ENCODE measurements around the gene SYDE2.
"Not testable (repeated sequence)": the region's sequence is repeated elsewhere in the genome, so short reads cannot be mapped to it uniquely, and the experiment has no call there.

Gene SYDE2

GRCh38 chr1:85198864-85199263, 2.0 kb downstream of the SYDE2 start:
- Mint-ChIP-seq H3K27me3 (peaks cover 5% of the 10 kb centered on the region), H3K4me3 (peak overlapping the region; percentile 86), H3K9me3 (no peaks in the 10 kb centered on the region), H3K4me1 (peaks cover 23% of the 10 kb centered on the region), H3K27ac (no peak overlapping the region), H3K36me3 (ENCODE audit: low read depth) (peaks cover 4% of the 10 kb centered on the region)
- DNase-seq = no peak
- no peak for ATAC-seq

GRCh38 chr1:85196358-85196757, 4.5 kb downstream of the SYDE2 start:
- Mint-ChIP-seq H3K36me3 (ENCODE audit: low read depth) (peaks cover 4% of the 10 kb centered on the region), H3K4me1 (peaks cover 14% of the 10 kb centered on the region), H3K27ac (no peak overlapping the region), H3K9me3 (no peaks in the 10 kb centered on the region), H3K27me3 (peaks cover 2% of the 10 kb centered on the region), H3K4me3 (no peak overlapping the region)
- ATAC-seq = no peak
- DNase-seq = no peak

DNA sequence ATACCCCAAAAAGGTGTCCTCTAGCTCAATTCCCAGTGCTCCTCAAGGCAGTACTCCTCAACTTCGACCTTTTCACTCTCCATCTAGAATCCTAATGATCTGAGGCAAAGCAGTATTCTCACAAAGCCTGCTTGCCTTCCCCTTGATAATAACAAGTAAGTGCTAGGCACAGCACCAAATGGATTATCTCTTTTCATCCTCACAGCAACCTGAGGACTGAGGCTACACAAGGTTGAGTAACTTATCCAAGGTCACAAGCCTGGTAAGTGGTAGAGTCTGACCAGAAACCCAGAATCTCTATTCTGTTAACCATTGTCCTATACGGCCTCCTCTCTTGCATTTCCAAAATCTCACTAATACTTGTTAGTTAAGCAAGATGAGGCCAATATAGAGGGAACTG, 5.1 kb downstream of the SYDE2 start:
- no peak overlapping the region for H3K4me3 Mint-ChIP-seq
- H3K27me3 Mint-ChIP-seq = peaks cover 2% of the 10 kb centered on the region
- DNase-seq (no peak), ATAC-seq (no peak)
- H3K4me1 Mint-ChIP-seq = peaks cover 14% of the 10 kb centered on the region
- peaks cover 6% of the 10 kb centered on the region for H3K36me3 Mint-ChIP-seq (ENCODE audit: low read depth)
- no peaks in the 10 kb centered on the region for H3K9me3 Mint-ChIP-seq
- H3K27ac Mint-ChIP-seq = no peak overlapping the region

- H3K36me3 Mint-ChIP-seq (ENCODE audit: low read depth) = peaks cover 14% of the 10 kb centered on the region
- H3K4me1 Mint-ChIP-seq, H3K27ac Mint-ChIP-seq, H3K9me3 Mint-ChIP-seq, DNase-seq, H3K4me3 Mint-ChIP-seq, H3K27me3 Mint-ChIP-seq, ATAC-seq: not testable (repeated sequence)
Measured at GRCh38 chr1:85192129-85192528, 8.7 kb downstream of the SYDE2 start.

DNA sequence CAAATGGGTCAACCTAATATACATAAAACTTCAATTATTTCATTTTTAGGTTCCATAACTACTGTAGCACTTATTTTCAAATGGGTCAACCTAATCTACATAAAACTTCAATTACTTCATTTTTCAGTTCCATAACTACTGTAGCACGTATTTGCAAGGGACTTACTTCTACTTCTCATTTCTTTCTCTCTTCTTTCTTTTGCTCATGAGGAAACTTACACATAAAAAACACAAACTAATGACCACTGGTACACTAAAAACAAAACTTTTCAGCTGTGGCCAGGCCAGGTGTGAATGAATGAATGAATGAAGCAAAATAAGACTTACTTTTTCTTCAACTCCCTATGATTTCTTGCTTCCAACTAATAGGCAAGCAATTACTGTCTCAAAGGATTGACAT, 11.7 kb downstream of the SYDE2 start:
- peaks cover 12% of the 10 kb centered on the region for H3K36me3 Mint-ChIP-seq (ENCODE audit: low read depth)
- DNase-seq = no peak
- no peak for ATAC-seq
- no peaks in the 10 kb centered on the region for H3K9me3 Mint-ChIP-seq
- no peaks in the 10 kb centered on the region for H3K4me1 Mint-ChIP-seq
- no peaks in the 10 kb centered on the region for H3K27me3 Mint-ChIP-seq
- no peak overlapping the region for H3K4me3 Mint-ChIP-seq
- H3K27ac Mint-ChIP-seq = no peak overlapping the region

- ATAC-seq (no peak), DNase-seq (no peak)
- no peaks in the 10 kb centered on the region for H3K9me3 Mint-ChIP-seq
- H3K4me1 Mint-ChIP-seq = no peaks in the 10 kb centered on the region
- no peak overlapping the region for H3K4me3 Mint-ChIP-seq
- no peak overlapping the region for H3K27ac Mint-ChIP-seq
- peaks cover 12% of the 10 kb centered on the region for H3K36me3 Mint-ChIP-seq (ENCODE audit: low read depth)
- H3K27me3 Mint-ChIP-seq = no peaks in the 10 kb centered on the region
Measured at GRCh38 chr1:85188530-85188929, 12.3 kb downstream of the SYDE2 start.

GRCh38 chr1:85187021-85187420, 13.8 kb downstream of the SYDE2 start:
- H3K36me3 Mint-ChIP-seq (ENCODE audit: low read depth) = peaks cover 12% of the 10 kb centered on the region
- not testable (repeated sequence) for ATAC-seq, H3K27me3 Mint-ChIP-seq, H3K4me3 Mint-ChIP-seq, H3K27ac Mint-ChIP-seq, DNase-seq, H3K9me3 Mint-ChIP-seq, H3K4me1 Mint-ChIP-seq

- no peak overlapping the region for H3K27ac Mint-ChIP-seq
- DNase-seq (no peak), ATAC-seq (no peak)
- H3K4me3 Mint-ChIP-seq = no peak overlapping the region
- peaks cover 7% of the 10 kb centered on the region for H3K36me3 Mint-ChIP-seq (ENCODE audit: low read depth)
- H3K4me1 Mint-ChIP-seq = peaks cover 12% of the 10 kb centered on the region
- no peaks in the 10 kb centered on the region for H3K9me3 Mint-ChIP-seq
- H3K27me3 Mint-ChIP-seq = no peaks in the 10 kb centered on the region
Measured at GRCh38 chr1:85184245-85184644, 16.6 kb downstream of the SYDE2 start.

- ATAC-seq (no peak), DNase-seq (no peak)
- peaks cover 17% of the 10 kb centered on the region for H3K4me1 Mint-ChIP-seq
- no peaks in the 10 kb centered on the region for H3K9me3 Mint-ChIP-seq
- H3K36me3 Mint-ChIP-seq (ENCODE audit: low read depth) = peaks cover 3% of the 10 kb centered on the region
- H3K27ac Mint-ChIP-seq = no peak overlapping the region
- no peak overlapping the region for H3K4me3 Mint-ChIP-seq
- no peaks in the 10 kb centered on the region for H3K27me3 Mint-ChIP-seq
Measured at GRCh38 chr1:85182700-85183099, 18.1 kb downstream of the SYDE2 start.

- Mint-ChIP-seq H3K27me3 (no peaks in the 10 kb centered on the region), H3K4me1 (peaks cover 17% of the 10 kb centered on the region), H3K4me3 (no peak overlapping the region), H3K9me3 (no peaks in the 10 kb centered on the region), H3K36me3 (ENCODE audit: low read depth) (peaks cover 7% of the 10 kb centered on the region), H3K27ac (no peak overlapping the region)
- DNase-seq (no peak), ATAC-seq (no peak)
Measured at GRCh38 chr1:85180869-85181268, 19.9 kb downstream of the SYDE2 start.

DNA sequence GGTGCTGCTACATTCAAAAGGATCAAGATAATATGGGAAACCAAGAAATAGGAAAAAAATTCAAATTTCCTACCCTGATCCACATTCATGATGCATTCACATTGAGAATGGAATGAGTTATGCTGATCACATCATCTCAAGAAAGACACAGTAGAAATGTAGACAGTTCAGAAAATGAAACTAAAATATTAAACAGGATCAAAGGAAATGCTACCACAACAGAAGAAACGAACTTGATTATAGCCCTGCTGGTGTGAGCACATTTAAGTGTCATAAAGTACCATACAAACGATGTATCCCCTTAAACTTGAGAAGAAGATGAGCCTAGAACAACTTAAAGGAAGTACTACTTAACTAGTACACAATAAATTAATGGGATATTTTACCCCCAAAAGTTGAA, 21.3 kb downstream of the SYDE2 start:
- DNase-seq (no peak), ATAC-seq (peak; percentile 79)
- H3K27ac Mint-ChIP-seq = no peak overlapping the region
- H3K36me3 Mint-ChIP-seq (ENCODE audit: low read depth) = peaks cover 7% of the 10 kb centered on the region
- H3K4me3 Mint-ChIP-seq = peak overlapping the region; percentile 20
- peaks cover 18% of the 10 kb centered on the region for H3K4me1 Mint-ChIP-seq
- no peaks in the 10 kb centered on the region for H3K27me3 Mint-ChIP-seq
- H3K9me3 Mint-ChIP-seq = no peaks in the 10 kb centered on the region

DNA sequence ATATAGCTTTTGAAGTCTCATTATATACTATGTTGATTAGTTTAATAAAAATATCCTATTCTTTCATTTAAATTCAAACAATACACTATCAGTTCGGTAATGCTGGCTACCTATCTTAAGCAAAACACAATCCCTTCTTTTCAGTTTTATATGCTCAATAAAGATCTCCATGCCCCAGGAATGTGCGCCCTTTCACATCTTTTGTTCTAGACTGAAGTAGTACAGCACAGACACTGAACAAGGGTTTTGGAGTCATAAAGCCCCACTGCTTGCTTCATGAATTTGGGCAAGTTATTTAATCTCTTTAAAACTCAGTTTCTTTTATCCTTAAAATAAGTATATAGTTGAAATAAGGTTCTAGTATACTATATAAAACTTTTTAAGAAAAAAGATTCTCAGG, 22.4 kb downstream of the SYDE2 start:
- ATAC-seq (no peak), DNase-seq (no peak)
- Mint-ChIP-seq H3K27me3 (no peaks in the 10 kb centered on the region), H3K27ac (no peak overlapping the region), H3K4me3 (no peak overlapping the region), H3K36me3 (ENCODE audit: low read depth) (peaks cover 7% of the 10 kb centered on the region), H3K9me3 (no peaks in the 10 kb centered on the region), H3K4me1 (peaks cover 23% of the 10 kb centered on the region)

GRCh38 chr1:85174503-85174902, 26.3 kb downstream of the SYDE2 start:
- Mint-ChIP-seq H3K36me3 (ENCODE audit: low read depth) (peaks cover 5% of the 10 kb centered on the region), H3K27ac (no peak overlapping the region), H3K4me1 (peaks cover 21% of the 10 kb centered on the region), H3K4me3 (no peak overlapping the region), H3K27me3 (no peaks in the 10 kb centered on the region), H3K9me3 (no peaks in the 10 kb centered on the region)
- ATAC-seq (no peak), DNase-seq (no peak)

- Mint-ChIP-seq H3K27ac (no peak overlapping the region), H3K4me3 (no peak overlapping the region), H3K27me3 (no peaks in the 10 kb centered on the region), H3K36me3 (ENCODE audit: low read depth) (peaks cover 5% of the 10 kb centered on the region), H3K9me3 (no peaks in the 10 kb centered on the region), H3K4me1 (peaks cover 13% of the 10 kb centered on the region)
- DNase-seq = no peak
- ATAC-seq = no peak
Measured at GRCh38 chr1:85172684-85173337, 28.0 kb downstream of the SYDE2 start.

DNA sequence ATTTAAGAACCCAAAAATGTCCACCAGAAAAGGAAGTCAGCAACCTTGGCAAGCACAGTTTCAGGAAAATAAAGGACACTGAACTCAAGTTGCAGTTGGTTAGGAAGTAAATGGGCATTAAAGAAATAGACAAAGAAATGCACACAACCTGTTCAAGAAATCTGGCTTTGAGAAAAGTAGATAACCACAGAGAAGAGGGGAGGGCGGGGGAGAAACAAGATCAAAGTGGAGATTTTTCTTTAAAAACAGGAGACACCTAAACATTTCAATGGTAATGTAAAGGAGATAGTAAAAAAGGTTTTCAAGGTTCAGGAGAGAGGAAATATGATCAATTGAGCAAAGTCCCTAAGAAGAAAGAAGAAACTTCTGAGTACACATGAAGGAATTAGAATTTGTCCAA, 29.1 kb downstream of the SYDE2 start:
- DNase-seq (no peak), ATAC-seq (no peak)
- no peaks in the 10 kb centered on the region for H3K27me3 Mint-ChIP-seq
- H3K27ac Mint-ChIP-seq = no peak overlapping the region
- H3K4me3 Mint-ChIP-seq = no peak overlapping the region
- peaks cover 13% of the 10 kb centered on the region for H3K4me1 Mint-ChIP-seq
- H3K36me3 Mint-ChIP-seq (ENCODE audit: low read depth) = no peaks in the 10 kb centered on the region
- H3K9me3 Mint-ChIP-seq = no peaks in the 10 kb centered on the region

- DNase-seq = no peak
- Mint-ChIP-seq H3K27me3 (no peaks in the 10 kb centered on the region), H3K27ac (no peak overlapping the region), H3K4me1 (peaks cover 7% of the 10 kb centered on the region), H3K9me3 (no peaks in the 10 kb centered on the region), H3K4me3 (no peak overlapping the region), H3K36me3 (ENCODE audit: low read depth) (no peaks in the 10 kb centered on the region)
- ATAC-seq = no peak
Measured at GRCh38 chr1:85168884-85169283, 31.9 kb downstream of the SYDE2 start.

All from activated naive CD8-positive, alpha-beta T cell treated with anti-CD3 and anti-CD28 coated beads, Interleukin-2, amount 50 U/mL, for 24 hours (primary cell).